ENCODE data around the gene CLP1.

The CLP1 gene

DNA sequence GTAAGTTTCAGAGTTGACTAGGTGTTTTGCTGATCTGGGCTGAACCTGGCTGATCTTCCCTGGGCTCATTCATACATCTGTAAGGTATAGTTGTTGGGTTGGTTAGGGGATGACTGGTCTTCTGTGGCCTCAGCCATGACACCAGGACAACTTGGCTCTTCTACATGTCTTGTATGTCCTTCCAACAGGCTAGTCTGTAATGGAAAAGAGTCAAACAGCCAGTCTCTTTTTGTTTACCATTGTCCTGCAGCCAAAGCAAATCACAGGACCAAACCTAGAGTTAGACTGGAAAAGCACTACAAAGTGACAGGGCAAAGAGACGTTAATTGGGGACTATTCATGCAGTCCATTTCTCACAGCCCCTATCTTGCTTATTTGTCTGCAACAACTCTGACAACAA is 42.3 kb upstream of the CLP1 start:
- H3K27ac ChIP-seq (ENCODE audit: low read depth, low read length), result no peak overlapping the region
- no peaks in the 10 kb centered on the region for H3F3A ChIP-seq (ENCODE audit: control insufficient read depth, insufficient read depth)
- H3K27me3 ChIP-seq (ENCODE audit: control insufficient read depth, low read length), result peaks cover 11% of the 10 kb centered on the region
- TF ChIP-seq EZH2phosphoT487 (IDR thresholded peaks at IDR 0.05; ENCODE audit: borderline replicate concordance, low read length), result no peak
- TF ChIP-seq, protein P1, sequence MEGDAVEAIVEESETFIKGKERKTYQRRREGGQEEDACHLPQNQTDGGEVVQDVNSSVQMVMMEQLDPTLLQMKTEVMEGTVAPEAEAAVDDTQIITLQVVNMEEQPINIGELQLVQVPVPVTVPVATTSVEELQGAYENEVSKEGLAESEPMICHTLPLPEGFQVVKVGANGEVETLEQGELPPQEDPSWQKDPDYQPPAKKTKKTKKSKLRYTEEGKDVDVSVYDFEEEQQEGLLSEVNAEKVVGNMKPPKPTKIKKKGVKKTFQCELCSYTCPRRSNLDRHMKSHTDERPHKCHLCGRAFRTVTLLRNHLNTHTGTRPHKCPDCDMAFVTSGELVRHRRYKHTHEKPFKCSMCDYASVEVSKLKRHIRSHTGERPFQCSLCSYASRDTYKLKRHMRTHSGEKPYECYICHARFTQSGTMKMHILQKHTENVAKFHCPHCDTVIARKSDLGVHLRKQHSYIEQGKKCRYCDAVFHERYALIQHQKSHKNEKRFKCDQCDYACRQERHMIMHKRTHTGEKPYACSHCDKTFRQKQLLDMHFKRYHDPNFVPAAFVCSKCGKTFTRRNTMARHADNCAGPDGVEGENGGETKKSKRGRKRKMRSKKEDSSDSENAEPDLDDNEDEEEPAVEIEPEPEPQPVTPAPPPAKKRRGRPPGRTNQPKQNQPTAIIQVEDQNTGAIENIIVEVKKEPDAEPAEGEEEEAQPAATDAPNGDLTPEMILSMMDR (IDR thresholded peaks at IDR 0.05; ENCODE audit: low read depth, low read length, poor library complexity, severe bottlenecking), result no peak
- no peaks in the 10 kb centered on the region for H3K36me3 ChIP-seq (ENCODE audit: control insufficient read depth, low read length)
- no peak overlapping the region for H3K4me3 ChIP-seq (ENCODE audit: low read length)
- no peaks in the 10 kb centered on the region for H3K9me2 ChIP-seq (replicated peaks; ENCODE audit: control insufficient read depth, low read length)
- H3K9me3 ChIP-seq (ENCODE audit: control insufficient read depth, insufficient read depth, low read length), result peaks cover 11% of the 10 kb centered on the region
- H4K20me1 ChIP-seq (ENCODE audit: control insufficient read depth, insufficient read depth, low read depth, low read length), result no peaks in the 10 kb centered on the region
- H3K4me2 ChIP-seq (ENCODE audit: low read length), result no peak overlapping the region
- H3K79me2 ChIP-seq (ENCODE audit: control insufficient read depth, low read length), result no peaks in the 10 kb centered on the region
- H3K4me1 ChIP-seq (ENCODE audit: control insufficient read depth, low read length), result no peaks in the 10 kb centered on the region

DNA sequence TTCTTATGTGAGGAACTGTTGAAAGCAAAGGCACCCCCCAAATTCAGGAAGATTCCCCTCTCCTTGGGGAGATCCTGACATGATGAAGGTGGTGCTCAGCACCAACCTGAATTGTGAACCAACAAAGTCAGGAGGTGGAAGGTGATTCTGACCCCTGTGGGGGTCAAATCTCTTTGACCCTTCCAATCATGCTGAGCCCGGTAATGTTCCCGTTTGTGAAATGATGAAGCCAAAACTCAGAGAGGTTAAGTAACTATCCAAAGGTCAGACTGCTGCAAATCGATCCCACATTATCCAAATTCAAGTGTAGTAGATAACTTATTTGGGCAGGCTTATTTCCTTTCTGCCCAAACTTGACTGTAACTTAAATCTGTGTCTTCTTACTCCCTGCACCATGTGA is 41.0 kb upstream of the CLP1 start:
- no peak overlapping the region for H3K4me3 ChIP-seq (ENCODE audit: low read length)
- TF ChIP-seq EZH2phosphoT487 (IDR thresholded peaks at IDR 0.05; ENCODE audit: borderline replicate concordance, low read length), result no peak
- TF ChIP-seq, protein P1 (IDR thresholded peaks at IDR 0.05; ENCODE audit: low read depth, low read length, poor library complexity, severe bottlenecking), result no peak

DNA sequence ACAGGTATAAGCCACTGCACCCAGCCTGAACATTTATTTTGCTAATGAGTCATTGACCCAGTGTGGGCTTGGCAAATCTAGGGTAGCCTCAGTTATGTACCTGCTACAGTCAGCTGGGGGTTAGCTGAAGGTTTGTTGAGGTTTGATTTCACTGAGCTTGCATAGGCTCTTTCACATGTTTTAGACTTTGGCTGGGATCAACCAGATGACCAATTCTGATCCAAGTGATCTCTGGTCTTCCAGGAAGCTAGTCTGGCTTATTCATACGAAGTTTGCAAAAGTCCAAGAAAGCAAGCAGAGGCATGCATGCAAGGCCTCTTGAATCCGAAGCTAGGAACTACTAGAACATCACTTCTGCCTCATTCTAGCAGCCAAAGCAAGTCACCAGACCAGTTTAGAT is 39.1 kb upstream of the CLP1 start:
- no peak overlapping the region for H3K4me3 ChIP-seq (ENCODE audit: low read length)
- H4K20me1 ChIP-seq (ENCODE audit: control insufficient read depth, insufficient read depth, low read depth, low read length), result no peaks in the 10 kb centered on the region
- no peaks in the 10 kb centered on the region for H3K4me1 ChIP-seq (ENCODE audit: control insufficient read depth, low read length)

More for the DNA sequence above, 41.0 kb upstream of the CLP1 start:
- no peaks in the 10 kb centered on the region for H3K36me3 ChIP-seq (ENCODE audit: control insufficient read depth, low read length)
- H4K20me1 ChIP-seq (ENCODE audit: control insufficient read depth, insufficient read depth, low read depth, low read length), result no peaks in the 10 kb centered on the region
- H3K79me2 ChIP-seq (ENCODE audit: control insufficient read depth, low read length), result no peaks in the 10 kb centered on the region
- no peaks in the 10 kb centered on the region for H3F3A ChIP-seq (ENCODE audit: control insufficient read depth, insufficient read depth)
- peaks cover 8% of the 10 kb centered on the region for H3K27me3 ChIP-seq (ENCODE audit: control insufficient read depth, low read length)
- no peak overlapping the region for H3K4me2 ChIP-seq (ENCODE audit: low read length)
- peaks cover 13% of the 10 kb centered on the region for H3K9me3 ChIP-seq (ENCODE audit: control insufficient read depth, insufficient read depth, low read length)
- H3K27ac ChIP-seq (ENCODE audit: low read depth, low read length), result no peak overlapping the region
- no peaks in the 10 kb centered on the region for H3K4me1 ChIP-seq (ENCODE audit: control insufficient read depth, low read length)
- no peaks in the 10 kb centered on the region for H3K9me2 ChIP-seq (replicated peaks; ENCODE audit: control insufficient read depth, low read length)

More for the DNA sequence above, 39.1 kb upstream of the CLP1 start:
- H3K9me2 ChIP-seq (replicated peaks; ENCODE audit: control insufficient read depth, low read length), result no peaks in the 10 kb centered on the region
- no peaks in the 10 kb centered on the region for H3K36me3 ChIP-seq (ENCODE audit: control insufficient read depth, low read length)
- H3K79me2 ChIP-seq (ENCODE audit: control insufficient read depth, low read length), result no peaks in the 10 kb centered on the region
- no peak overlapping the region for H3K4me2 ChIP-seq (ENCODE audit: low read length)
- H3K27me3 ChIP-seq (ENCODE audit: control insufficient read depth, low read length), result peaks cover 8% of the 10 kb centered on the region
- no peaks in the 10 kb centered on the region for H3F3A ChIP-seq (ENCODE audit: control insufficient read depth, insufficient read depth)
- H3K27ac ChIP-seq (ENCODE audit: low read depth, low read length), result no peak overlapping the region
- TF ChIP-seq, protein P1 (IDR thresholded peaks at IDR 0.05; ENCODE audit: low read depth, low read length, poor library complexity, severe bottlenecking), result no peak
- no peak for TF ChIP-seq EZH2phosphoT487 (IDR thresholded peaks at IDR 0.05; ENCODE audit: borderline replicate concordance, low read length)
- H3K9me3 ChIP-seq (ENCODE audit: control insufficient read depth, insufficient read depth, low read length), result peaks cover 13% of the 10 kb centered on the region

Measured in DOHH2 (cell line).